Lower leg skin (tissue), 3 donors: Measurements from ENCODE around the gene SMARCB1.

Source experiments
- POLR2A ChIP-seq, 2 donors: fragments of 450-650 bp; IDR thresholded peaks; one replicate each; pipeline ENCODE4 v1.6.1; 2016 to 2017; ENCODE audit warnings: antibody characterized with exemption in 2 of 2, mild to moderate bottlenecking in 1 of 2, moderate library complexity in 1 of 2
- TF ChIP-seq, protein P1 (sequence below), 3 donors: fragments of 450-650 bp; IDR thresholded peaks; one replicate each; pipeline ENCODE4 v1.5.1; 2016; ENCODE audit warnings: antibody characterized with exemption in 3 of 3, mild to moderate bottlenecking in 3 of 3, moderate library complexity in 2 of 3

DNA sequence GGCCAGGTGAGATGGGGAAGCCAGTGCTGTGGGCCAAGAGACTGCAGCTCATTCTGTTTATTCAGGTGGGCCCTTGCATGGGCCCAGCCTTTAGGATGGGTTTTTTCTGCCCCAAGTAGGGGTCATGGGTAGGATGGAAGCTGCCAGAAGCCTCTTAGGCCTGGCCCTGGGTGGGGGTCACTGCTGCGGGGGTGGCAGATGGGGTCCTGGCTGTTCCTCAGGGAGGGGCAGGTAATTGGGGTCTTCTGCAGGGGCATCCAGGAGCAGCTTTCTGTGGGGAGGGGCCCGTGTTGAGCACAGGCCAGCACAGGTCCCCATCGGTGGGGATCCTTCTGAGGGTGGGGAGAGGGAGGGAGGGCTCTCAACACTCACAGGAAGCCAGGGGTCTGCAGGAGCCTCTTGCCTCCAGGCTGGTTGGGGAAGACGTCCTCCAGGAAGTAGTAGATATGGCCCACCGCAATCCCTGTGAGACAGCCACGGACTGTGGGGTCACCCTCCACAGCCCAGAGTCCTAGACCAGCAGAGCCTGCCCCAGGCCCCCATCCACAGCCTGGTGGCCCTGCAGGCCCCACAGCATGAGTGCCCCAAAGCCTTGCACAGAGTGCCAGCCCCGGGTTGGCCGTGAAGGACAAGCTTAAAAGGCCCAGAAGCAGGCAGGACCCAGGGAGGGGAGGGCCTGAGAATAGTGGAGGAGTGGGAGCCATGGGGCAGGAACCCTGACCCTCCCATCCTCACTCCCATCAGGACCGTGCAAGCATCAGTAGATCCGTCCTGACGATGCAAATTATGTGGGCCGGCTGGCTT lies 50.1 kb downstream of the SMARCB1 start:
- TF ChIP-seq, protein P1, sequence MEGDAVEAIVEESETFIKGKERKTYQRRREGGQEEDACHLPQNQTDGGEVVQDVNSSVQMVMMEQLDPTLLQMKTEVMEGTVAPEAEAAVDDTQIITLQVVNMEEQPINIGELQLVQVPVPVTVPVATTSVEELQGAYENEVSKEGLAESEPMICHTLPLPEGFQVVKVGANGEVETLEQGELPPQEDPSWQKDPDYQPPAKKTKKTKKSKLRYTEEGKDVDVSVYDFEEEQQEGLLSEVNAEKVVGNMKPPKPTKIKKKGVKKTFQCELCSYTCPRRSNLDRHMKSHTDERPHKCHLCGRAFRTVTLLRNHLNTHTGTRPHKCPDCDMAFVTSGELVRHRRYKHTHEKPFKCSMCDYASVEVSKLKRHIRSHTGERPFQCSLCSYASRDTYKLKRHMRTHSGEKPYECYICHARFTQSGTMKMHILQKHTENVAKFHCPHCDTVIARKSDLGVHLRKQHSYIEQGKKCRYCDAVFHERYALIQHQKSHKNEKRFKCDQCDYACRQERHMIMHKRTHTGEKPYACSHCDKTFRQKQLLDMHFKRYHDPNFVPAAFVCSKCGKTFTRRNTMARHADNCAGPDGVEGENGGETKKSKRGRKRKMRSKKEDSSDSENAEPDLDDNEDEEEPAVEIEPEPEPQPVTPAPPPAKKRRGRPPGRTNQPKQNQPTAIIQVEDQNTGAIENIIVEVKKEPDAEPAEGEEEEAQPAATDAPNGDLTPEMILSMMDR (IDR thresholded peaks at IDR 0.05): no peak
- no peak for TF ChIP-seq POLR2A (IDR thresholded peaks at IDR 0.05)
